HG03064 (cell line): ENCODE results near the gene NTSR1.

Experiments used
- ATAC-seq: cut with Tn5 transposase; IDR thresholded peaks from one replicate; pipeline ENCODE4 v1.9.1; 2021; ENCODE audit warnings: low read depth; ENCODE audit not compliant: unreplicated experiment

Gene NTSR1

GRCh38 chr20:62706857-62707256 is 1.8 kb upstream of the NTSR1 start:
- ATAC-seq = no peak

- ATAC-seq = no peak
Observed at GRCh38 chr20:62707276-62707920, 1.2 kb upstream of the NTSR1 start.

- no peak for ATAC-seq
Observed at GRCh38 chr20:62707921-62708521, 615 bp upstream of the NTSR1 start.

- ATAC-seq = no peak
Observed at GRCh38 chr20:62709537-62709905, 885 bp downstream of the NTSR1 start.

GRCh38 chr20:62710221-62710885 is 1.7 kb downstream of the NTSR1 start:
- ATAC-seq = no peak

GRCh38 chr20:62710886-62711702 is 2.5 kb downstream of the NTSR1 start:
- no peak for ATAC-seq

- ATAC-seq = no peak
Observed at GRCh38 chr20:62711703-62712101, 3.1 kb downstream of the NTSR1 start.

- no peak for ATAC-seq
Observed at GRCh38 chr20:62712606-62713005, 4.0 kb downstream of the NTSR1 start.

GRCh38 chr20:62714006-62714405 is 5.4 kb downstream of the NTSR1 start:
- no peak for ATAC-seq

GRCh38 chr20:62714799-62715198 is 6.2 kb downstream of the NTSR1 start:
- ATAC-seq = no peak

GRCh38 chr20:62715201-62715600 is 6.6 kb downstream of the NTSR1 start:
- no peak for ATAC-seq

GRCh38 chr20:62716198-62716940 is 7.7 kb downstream of the NTSR1 start:
- ATAC-seq = no peak

- no peak for ATAC-seq
Observed at GRCh38 chr20:62716941-62717310, 8.3 kb downstream of the NTSR1 start.

GRCh38 chr20:62717933-62718332 is 9.3 kb downstream of the NTSR1 start:
- ATAC-seq = no peak

- no peak for ATAC-seq
Observed at GRCh38 chr20:62718546-62718945, 9.9 kb downstream of the NTSR1 start.

GRCh38 chr20:62719250-62719935 is 10.8 kb downstream of the NTSR1 start:
- no peak for ATAC-seq

GRCh38 chr20:62721511-62722370 is 13.1 kb downstream of the NTSR1 start:
- no peak for ATAC-seq

GRCh38 chr20:62722627-62723026 is 14.0 kb downstream of the NTSR1 start:
- no peak for ATAC-seq

GRCh38 chr20:62723351-62723750 is 14.7 kb downstream of the NTSR1 start:
- ATAC-seq = no peak
